ENCODE results near the gene SUGP1.
"Not testable (repeated sequence)": the region's sequence is repeated elsewhere in the genome, so short reads cannot be mapped to it uniquely, and the experiment has no call there.

The SUGP1 gene

DNA sequence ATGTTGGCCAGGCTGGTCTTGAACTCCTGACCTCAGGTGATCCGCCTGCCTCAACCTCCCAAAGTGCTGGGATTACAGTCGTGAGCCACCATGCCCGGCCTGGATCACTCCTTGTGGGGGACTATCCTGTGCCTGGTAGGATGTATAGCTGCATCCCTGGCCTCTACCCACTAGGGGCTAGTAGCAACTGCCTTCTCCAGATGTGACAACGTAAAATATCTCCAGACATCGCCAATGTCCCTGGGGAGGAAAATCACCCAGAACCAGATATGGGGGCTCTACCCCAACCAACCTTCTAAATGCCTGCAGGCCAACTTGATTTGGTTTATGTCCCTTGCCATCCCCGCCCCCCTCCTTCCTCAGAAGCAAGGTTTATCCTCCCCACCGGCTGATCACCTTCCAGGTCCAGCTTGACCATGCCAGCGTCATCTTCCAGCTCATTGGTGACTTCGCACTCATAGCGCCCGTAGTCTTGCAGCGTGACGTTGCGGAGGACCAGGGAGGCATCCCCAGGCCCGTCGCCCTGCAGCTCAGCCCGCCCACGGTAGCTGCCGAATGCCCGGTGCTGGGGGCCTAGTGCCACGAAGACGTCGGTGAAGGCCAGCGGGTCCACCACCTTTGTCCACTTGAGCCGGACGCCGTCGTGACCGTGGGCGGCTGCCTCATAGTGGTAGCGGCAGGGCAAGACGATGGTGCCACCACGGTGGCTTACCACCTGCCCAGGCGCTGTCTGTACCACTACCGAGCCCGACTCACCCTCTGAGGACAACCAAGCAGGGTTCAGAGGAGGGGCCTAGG, 59.7 kb downstream of the SUGP1 start:
- DNase-seq: no peak

DNA sequence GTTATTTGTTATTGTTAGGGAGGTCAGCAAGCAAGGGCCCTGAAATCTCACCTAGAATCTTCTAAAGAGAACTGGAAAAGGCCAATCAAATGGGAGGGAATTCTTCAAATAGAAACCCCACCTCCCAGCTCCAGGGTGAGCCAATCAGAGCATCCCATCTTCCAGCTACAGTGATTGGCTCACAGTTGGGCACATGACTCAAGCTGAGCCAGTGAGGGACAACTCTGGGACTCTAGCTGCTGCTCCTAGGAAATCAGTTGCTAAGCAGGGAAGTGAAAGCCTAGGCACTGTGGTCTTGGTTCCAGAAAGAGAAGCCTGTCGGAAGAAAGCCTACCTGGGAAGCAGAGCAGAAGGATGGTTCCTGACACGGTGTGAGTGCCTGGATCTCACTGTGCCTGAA, 60.6 kb downstream of the SUGP1 start:
- DNase-seq: no peak

DNA sequence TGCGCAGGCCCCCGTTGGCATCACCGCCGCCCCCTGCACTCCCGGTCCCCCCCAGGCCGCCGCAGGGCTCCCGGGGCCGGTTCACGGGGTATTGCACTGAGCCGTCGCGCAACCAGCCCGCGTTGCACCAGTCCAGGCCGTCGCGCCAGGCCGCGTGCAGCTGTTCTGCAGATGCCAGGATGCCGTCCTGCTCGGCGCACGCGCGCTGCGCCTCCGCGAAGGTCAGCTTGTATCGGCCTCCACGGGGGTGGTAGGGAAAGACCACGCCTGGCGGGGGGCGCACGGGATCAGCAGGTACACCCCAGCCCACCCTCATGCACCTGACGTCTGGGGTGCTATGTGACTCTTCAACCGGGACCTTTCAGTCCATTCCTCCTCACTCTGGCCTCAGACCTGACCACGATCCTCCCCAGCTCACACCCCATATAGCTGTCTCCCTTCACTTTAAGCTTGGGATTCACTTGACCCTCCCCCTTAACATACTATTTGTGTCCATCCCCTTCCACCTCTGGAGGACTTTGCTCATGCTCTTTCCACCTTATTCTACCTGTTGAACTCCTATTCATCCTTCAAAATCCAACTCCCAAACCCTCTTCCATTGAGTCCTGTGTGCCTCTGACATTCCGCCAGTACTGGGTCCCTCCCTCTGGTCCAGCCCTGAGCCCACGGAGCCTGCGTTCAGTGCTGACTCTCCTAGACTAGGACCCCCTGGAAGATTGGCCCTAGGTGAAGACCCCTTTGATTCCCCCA, 61.5 kb downstream of the SUGP1 start:
- no peak for DNase-seq

DNA sequence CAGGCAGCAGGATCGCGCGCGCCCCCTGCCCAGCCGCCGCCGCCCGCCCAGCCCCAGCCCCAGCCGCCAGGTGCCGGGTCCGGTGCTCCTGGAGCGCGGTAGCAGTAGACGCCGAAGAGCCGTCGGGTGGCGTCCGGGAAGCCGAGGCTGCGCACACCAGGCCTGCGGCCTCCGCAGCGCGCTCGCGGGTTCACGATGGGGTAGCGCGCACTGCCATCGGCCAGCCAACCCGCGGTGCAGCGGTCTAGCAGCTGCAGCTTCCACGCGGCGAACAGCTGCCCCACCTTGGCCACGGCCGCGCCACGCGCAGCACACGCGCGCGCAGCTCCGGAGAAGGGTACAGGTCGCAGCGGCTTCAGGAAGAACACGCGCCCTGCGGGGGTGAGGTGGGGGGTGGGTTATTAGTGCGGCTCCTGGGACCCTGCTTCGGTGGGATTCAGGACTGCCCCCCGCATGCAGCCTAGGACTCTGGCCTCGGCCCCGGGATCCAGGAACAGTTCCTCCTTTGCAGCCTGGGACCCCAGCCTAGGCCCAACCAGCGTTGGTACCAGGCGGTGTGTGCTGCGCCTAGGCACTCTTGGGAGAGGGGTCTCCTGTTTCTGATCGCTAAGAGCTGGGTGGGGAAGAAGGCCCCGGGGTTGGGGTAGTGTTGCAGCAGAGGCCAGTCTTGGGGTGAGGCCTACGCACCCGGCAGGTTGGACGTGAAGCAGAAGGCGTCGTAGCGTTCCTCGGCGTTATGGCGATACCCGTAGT, 62.3 kb downstream of the SUGP1 start:
- no peak for DNase-seq

DNA sequence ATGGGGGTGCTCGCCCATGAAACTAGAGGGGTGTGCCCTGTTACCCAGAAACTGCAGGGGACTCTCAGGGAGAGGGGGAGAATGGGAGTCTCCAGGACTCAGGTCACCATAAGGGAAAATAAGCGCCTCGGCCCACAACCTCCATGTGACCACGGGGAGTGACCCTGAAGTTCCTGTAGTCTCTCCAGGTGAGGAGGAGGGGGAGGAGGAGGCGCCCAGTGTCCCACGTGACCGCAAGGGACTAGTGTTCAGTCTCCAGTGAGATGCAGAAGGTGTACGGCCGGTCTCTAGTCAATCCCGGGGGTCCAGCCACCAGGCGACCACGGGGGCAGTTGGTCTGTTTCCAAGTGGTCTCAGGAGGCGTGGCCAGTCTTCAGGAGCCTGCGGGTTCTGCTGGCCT, 63.2 kb downstream of the SUGP1 start:
- no peak for DNase-seq

DNA sequence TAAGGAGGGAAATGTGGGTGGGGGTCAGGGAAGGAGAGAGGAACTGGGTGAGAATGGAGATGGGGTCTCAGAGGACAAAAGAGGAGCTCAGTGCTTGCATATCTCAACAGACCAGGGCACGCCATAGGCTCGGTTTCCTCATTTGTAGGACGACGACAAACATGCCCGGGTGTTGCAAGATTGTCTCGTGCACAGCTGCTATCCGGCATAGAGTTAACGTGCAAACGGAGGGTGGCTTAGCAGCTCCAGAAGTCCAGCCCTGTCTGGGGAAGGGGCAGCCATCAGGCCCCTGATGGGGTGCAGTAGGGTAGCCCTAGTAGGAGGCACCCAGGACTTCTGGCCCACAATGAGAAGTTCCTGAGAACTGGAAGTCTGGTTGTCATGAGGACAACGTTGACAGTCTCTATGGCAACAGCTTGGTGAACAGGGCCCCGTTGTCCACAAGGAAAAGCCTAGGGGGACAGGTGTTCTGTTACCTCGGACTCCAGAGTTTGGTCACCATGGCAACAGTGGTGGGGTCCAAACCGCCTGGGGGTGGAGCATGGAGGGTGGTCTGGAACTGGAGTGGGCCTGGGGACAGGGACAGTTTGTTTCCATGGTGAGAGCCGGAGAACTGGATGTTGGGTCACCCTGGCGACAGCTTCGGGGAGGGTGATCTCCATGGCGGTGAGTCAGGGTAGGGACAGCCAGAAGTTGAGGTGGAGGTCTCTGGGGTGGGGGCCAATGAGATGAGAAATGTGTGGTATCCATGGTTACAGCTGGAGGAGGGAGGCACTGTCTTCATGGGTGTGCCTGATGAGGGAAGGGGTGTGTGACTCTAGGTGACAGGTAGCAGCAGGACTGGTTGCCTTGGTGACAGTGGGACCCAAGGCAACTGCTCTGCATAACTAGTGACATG, 64.0 kb downstream of the SUGP1 start:
- DNase-seq: no peak

DNA sequence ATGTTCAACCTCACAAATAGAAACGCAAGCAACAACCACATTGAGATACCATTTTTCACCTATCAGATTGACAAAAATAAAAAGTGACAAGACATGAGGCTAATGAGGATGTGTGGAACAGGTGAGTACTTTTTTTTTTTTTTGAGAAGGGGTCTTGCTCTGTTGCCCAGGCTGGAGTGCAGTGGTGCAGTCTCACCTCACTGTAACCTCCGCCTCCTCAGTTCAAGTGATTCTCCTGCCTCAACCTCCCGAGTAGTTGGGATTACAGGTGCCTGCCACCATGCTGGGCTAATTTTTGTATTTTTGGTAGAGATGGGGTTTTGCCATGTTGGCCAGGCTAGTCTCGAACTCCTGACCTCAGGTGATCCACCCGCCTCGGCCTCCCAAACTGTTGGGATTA, 66.9 kb downstream of the SUGP1 start:
- not testable (repeated sequence) for DNase-seq

DNA sequence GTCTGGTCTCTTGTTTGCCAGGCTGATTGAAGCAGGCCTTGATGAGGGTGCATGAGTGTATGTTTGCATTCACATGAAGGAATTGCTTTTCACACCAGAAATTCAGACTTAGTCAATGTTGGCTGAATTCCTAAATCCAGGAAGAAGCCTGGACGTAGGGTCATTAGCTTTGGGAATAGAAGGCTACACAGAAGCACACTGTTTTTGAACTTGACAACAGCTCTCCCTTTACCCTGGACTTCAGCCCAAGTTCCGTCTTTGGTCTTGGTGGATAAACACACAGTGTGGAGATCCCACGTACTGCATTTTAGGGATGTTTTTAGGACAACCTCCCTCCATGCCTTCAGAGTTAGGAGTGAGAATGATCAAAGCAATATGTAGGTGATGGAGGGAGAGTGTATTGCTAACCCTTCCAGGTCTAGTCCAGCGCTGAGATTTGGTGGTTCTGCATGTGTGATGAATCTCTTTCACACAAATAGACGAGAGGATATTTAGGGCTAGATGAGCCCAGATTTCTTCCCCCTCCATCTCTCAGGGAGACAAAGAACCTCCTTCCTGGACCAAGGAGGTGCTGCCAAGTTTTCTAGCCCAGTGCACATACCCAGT, 70.0 kb downstream of the SUGP1 start:
- DNase-seq: no peak

DNA sequence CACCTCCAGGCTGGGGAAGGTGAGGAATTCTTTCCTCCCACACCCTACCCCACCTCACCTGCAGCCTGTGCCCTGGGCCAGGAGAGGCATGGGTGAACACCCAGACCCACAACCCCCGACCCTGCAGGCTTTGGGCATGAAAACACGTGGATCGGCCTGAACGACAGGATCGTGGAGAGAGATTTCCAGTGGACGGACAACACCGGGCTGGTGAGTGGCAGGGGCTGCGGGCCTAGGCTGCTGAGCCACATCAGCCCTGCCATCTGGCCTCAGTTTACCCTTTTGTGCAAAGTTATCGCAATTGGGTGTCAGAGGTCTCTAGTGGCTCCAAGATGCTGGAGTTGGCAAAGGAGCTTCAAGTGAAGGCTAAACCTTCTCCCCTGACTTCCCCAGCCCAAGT, 79.8 kb downstream of the SUGP1 start:
- DNase-seq: no peak

DNA sequence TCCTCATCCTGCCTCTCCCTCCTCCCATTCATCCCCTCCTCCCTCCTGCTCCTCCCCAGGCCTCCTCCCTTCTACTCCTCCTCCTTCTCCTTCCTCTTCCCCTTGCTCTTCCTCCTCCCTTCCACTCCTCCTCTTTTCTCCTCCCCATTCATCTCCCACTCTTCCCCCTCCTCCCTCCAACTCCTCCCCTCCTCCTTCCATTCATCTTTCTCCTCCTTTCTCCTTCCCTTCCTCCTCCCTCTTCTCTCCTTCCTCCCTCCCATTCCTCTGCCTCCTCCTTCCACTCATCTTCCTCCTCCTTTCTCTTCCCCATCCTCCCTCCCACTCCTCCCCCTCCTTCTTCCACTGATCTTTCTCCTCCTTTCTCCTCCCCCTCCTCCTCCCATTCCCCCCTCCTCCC, 80.6 kb downstream of the SUGP1 start:
- DNase-seq: no peak

DNA sequence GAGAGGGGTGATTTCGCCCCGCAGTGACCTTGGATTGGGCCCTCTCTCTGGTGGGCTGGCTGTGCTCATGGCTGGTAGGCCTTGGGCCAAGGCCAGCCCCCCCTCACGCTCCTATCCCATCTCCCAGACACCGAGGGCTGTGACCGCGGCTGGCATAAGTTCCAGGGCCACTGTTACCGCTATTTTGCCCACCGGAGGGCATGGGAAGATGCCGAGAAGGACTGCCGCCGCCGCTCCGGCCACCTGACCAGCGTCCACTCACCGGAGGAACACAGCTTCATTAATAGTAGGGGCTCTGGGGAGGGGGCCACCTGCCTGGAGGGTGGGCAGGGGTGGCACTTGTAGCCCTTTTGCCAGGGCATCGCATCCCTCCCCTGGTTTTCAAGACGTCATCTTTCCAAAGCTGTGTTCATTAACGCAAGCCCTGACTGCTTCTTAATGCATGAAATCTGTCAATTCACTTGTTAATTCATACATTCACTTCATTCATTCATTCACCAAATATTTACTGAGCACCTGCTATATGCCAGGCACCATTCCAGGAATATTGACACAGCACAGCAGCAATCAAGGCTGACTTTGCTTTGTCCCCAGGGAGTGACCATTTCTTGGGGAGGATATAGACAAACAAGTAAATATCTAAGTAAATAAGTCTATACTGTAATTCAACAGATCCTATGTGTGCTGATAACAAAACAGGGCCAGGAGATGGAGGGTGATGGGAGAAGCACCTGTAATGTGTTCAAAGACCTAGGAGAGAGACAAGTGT, 82.0 kb downstream of the SUGP1 start:
- DNase-seq: no peak

DNA sequence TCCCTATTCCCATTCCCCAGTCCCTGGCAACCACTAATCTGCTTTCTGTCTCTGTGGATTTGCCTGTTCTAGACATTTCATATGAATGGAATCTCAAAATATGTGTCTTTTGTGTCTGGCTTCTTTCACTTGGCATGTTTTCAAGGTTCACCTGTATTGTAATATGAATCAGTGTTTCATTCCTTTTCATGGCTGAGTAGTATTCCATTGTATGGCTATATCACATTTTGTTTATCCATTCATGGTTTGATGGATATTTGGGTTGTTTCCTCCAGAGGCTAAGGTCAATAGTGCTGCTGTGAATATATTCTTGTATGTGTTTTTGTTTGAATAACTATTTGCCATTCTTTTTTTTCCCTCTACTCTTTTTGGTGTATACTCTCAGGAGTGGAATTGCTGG, 84.1 kb downstream of the SUGP1 start:
- no peak for DNase-seq

DNA sequence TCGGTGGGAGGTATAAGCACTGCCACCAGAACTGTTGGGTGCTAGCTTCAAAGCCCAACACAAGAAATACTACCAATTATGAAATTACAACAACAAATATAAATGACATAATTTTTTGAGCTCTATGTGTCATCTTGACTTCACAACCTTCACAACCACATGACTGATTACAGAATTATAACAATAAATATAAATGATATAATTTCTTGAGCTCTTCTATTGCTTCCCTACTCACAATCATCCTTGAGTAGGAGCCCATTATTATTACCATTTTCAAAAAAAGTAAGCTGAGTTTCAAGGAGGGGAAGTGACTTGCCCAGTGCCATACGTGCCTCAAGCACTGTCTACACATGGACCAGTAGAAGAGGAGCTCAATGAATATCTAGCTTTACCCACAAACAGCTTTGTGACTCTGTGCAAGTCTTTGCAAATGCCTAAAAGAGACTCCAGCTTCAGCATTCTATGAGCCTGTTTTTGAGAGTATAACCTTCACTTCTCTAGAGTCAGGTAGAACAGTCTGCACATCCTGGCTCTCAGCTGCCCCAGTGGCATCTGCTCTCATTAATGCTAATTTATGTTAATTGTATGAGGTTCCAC, 86.0 kb downstream of the SUGP1 start:
- no peak for DNase-seq

DNA sequence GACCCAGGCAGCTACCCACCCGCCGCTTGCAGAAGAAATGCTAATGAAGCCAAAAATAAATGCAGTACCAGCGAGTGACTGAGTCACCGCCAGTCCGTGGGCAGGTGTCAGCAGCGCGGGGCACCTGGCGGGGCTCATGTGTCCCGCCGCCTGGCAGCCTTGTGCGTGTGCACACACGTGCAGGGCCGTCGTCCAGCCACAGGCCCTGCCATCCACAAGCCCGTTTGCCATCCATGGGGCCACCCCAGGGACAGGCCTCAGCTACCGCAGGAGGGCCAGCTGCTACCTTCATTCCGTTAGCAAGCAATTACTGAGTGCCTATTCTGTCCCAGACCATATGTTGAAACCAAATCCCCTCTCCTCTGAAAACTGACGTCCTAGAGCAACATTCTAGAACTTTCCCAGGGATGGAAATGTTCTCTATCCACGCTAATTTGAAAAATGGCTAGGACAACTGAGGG, 88.0 kb downstream of the SUGP1 start:
- DNase-seq: no peak

DNA sequence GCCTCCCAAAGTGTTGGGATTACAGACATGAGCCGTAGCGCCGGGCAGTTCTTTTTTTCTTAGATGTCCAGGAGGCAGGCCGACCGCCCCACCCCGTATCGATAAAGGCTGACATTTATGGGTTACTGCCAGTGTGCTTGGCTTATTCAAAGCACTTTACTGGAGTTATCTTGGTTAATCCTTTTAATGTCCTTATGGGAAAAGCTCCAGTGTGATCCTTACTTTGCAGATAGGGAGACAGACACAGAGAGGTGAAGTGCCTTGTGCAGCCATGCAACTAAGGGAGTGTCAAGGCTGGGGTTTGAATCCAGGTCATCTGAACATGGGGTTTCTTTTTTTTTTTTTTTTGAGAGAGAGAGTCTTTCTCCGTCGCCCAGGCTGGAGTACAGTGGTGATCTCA, 89.3 kb downstream of the SUGP1 start:
- DNase-seq: no peak

DNA sequence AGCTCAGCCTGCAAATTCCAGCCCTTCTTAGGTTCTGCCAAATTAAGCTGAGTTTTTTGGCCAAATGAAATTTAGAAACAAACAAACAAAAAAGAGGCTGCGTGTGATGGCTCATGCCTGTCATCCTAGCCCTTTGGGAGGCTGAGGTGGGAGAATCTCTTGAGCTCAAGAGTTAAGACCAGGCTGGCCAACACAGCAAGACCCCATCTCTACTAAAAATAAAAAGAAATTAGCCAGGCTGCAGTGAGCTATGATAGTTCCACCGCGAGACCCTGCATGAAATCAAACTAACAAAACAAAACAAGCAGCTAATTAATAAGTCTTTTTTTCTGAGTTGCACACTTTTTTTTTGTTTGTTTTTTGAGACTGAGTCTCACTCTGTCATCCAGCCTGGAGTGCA, 90.6 kb downstream of the SUGP1 start:
- no peak for DNase-seq

DNA sequence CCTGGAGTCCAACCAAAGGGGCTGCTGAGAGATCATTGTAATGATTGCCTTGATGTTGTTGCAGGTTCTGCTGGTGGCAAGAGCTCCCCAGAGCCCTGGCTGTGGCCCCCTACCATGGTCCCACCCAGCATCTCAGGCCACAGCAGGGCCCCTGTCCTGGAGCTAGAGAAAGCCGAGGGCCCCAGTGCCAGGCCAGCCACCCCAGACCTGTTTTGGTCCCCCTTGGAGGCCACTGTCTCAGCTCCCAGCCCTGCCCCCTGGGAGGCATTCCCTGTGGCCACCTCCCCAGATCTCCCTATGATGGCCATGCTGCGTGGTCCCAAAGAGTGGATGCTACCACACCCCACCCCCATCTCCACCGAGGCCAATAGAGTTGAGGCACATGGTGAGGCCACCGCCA, 93.1 kb downstream of the SUGP1 start:
- no peak for DNase-seq

DNA sequence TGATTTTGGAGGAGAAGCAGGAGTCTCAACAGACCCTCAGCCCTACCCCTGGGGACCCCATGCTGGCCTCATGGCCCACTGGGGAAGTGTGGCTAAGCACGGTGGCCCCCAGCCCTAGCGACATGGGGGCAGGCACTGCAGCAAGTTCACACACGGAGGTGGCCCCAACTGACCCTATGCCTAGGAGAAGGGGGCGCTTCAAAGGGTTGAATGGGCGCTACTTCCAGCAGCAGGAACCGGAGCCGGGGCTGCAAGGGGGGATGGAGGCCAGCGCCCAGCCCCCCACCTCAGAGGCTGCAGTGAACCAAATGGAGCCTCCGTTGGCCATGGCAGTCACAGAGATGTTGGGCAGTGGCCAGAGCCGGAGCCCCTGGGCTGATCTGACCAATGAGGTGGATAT, 93.6 kb downstream of the SUGP1 start:
- DNase-seq: no peak

DNA sequence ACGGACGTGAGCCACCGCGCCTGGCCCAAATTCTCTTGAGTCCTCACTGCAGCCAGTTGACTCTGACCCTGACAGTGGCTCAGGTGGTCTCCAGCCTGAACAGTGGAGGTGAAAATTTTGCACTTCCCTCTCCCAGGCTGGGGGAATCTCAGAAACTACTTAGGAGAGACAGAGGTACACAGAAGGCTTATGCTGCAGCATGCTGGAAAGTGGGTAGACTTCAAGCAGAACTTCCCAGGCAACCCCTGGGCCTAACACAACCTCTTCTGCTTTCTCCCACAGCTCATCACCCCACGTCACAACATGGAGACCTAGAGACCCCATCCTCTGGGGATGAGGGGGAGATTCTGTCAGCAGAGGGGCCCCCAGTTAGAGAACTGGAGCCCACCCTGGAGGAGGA, 94.1 kb downstream of the SUGP1 start:
- DNase-seq: no peak

All from NCI-H187 treated with DMSO at 0.1 percent for 48 hours (cell line).